NT2/D1 (cell line): ENCODE data around the gene SLC47A1.

Experiments used
- YY1 ChIP-seq: IDR thresholded peaks from 2 replicates; pipeline ENCODE4 v1.6.1; 2011; ENCODE audit not compliant: insufficient read length, insufficient read depth
- ZNF274 ChIP-seq: IDR thresholded peaks from 2 replicates; pipeline ENCODE4 v1.6.1; 2011; ENCODE audit warnings: mild to moderate bottlenecking, low read depth, low read length

DNA sequence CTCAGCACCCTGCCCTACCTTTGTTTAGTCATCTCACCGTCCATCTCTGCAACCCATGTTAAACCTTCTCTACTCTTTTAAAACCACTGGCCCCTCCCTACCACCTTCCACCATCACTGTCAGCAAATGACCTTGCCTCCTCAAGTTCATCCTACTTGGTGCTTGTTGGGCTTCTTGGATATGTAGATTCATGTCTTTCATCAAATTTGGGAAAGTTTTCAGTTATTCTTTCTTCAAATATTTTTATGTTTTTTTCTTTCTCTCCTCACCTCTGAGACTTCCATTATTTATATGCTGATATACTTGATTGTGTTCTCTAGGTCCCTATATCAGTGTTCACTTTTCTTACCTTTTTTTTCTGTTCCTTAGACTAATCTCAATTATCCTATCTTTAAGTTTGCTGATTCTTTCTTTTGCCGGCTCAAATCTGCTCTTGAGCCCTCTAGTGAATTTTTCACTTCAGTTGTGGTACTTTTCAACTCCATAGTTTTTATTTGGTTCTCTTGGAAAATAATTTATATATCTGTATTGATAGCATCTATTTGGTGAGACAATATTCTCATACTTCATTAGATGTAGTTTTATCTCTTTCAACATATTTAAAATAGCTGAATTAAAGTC is 86.2 kb downstream of the SLC47A1 start:
- no peak for TF ChIP-seq YY1
- TF ChIP-seq ZNF274: no peak
